ENCODE results near the gene BDH2.
A peak's percentile ranks its signal among the peaks of the same experiment; 100 is the strongest.

Gene BDH2

DNA sequence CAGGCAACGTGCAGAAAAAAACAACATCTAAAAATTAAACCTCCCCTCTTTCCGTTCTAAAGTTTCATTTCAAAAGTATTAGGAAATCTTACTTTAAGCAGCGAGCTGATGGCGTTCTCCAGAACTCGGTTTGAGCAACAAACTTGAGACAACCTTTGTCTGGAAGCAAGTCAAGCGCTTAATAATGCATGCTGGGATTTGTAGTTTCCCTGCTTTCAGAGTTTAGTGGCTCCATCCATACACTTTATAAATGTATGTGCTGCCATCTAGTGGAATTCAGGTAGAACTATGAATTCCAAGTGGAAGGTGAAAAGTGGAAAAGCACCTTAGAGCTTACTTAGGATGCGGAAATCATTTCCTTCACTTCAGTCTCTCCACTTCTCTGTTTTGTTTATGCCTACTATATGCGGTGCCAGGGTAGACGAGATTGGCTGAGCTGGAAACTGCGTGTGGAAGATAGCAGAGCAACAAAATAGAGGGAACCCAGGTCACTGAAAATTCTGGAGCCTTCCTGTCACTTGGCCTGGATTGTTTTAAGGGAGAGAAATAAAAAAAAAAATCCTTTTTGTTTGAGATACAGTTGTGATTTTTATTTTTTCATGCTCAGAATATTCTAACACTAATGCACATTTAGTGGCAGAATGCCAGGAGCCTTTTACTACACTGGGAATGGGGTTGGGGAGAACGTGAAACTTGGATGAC lies at the start of gene BDH2:
BDH2 (minus strand) TSS at position 144 of the 702 bp plus-strand sequence. CDS start 3,580 bp downstream, outside the sequence.
- DNase-seq: peak; percentile 66

- DNase-seq: no peak
Measured at GRCh38 chr4:103144926-103145325, 45.3 kb upstream of the BDH2 start.

DNA sequence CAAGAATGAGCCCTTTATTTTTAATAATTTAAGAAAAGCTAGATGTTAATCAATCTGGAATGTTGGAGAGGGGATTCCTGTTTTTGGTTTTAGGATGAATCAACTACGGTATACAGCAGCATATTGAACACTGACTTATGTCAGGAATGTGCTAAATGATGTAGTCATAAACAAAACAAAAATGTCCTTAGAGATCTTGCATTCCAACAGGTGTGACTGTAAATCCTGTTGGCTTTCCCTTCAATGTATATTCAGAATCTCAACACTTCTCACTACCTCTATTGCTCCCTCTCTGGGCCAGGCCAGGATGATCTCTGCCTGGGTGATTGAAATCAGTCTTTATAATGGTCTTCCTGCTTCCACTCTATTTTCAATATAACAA lies 37.8 kb upstream of the BDH2 start:
- no peak for DNase-seq

- DNase-seq: no peak
Measured at GRCh38 chr4:103136671-103137445, 37.2 kb upstream of the BDH2 start.

GRCh38 chr4:103129174-103129573 lies 29.5 kb upstream of the BDH2 start:
- DNase-seq: no peak

DNA sequence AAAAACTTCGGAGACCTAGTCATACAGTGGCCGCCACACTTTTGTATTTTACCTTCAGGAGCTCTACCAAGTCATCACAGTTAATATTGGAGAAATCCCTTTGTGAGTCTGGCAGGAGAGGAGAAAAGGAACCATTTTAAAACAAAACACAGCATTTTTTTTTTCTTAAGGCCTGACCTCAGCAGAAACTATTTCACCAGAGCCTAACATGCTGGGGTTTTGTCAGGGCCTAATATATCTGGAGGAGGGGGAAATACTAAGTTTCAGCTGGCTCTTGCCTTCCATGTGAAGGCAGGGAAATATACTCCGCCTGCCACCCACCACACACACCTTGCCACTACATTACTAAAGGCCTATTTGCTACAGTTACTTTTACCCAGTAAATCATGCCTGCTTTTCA lies 26.5 kb upstream of the BDH2 start:
- DNase-seq: no peak

GRCh38 chr4:103123114-103123513 lies 23.5 kb upstream of the BDH2 start:
- DNase-seq: no peak

DNA sequence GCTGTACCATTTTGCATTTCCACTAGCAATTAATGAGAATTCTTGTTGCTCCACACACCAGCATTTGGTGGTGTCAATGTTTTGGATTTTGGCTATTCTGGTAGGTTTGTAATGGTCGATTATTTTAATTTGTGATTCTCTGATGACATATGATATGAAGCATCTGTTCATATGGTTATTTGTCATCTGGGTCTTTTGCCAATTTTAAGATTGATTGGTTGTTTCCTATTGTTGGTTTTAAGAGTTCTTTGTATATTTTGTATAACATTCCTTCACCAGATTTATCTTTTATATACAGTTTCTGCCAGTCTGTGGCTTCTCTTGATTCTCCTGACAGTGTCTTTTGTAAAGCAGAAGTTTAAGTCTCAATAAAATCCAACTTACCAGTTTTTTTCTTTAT lies 18.5 kb upstream of the BDH2 start:
- DNase-seq: no peak

DNA sequence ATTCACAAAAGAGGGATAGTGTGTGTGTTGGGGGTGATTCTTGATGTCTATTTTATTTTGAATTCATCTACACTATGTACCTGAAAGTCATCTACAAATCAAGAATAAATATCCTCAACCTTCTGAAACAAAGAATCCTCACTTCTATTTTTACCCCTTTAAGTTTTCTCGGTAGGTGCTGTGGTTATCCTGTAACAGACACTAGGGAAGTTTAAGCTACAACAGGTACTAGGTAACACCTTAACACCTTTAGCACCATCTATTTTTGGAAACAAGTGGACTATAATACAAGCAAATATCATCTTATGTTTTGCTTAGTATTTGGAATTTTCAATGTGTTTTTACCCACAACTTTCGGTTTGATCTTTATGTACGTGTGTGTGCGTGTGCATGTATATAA lies 12.0 kb upstream of the BDH2 start:
- DNase-seq: no peak

GRCh38 chr4:103108542-103108941 lies 8.9 kb upstream of the BDH2 start:
- no peak for DNase-seq

- no peak for DNase-seq
Measured at GRCh38 chr4:103105558-103106356, 6.1 kb upstream of the BDH2 start.

DNA sequence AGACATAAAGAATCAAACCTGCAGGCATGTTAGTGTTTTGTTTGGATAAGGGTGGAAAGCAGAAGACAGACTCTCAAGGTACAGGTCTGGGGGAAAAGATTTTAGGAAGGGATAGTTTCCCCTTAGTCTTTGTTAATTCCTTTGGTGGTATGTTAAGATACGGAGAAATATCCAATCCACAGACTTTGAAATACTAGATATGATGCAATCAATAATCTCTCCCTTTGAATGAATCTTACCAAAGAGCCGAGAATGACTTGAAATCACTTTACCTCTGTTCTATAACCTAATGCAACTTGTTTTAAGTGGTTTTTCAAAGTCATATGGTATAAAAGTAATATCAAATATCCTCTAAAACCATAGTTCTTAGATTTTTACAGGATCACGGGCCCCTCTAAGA lies 5.3 kb upstream of the BDH2 start:
- no peak for DNase-seq

- DNase-seq: no peak
Measured at GRCh38 chr4:103100691-103101090, 1.1 kb upstream of the BDH2 start.

DNA sequence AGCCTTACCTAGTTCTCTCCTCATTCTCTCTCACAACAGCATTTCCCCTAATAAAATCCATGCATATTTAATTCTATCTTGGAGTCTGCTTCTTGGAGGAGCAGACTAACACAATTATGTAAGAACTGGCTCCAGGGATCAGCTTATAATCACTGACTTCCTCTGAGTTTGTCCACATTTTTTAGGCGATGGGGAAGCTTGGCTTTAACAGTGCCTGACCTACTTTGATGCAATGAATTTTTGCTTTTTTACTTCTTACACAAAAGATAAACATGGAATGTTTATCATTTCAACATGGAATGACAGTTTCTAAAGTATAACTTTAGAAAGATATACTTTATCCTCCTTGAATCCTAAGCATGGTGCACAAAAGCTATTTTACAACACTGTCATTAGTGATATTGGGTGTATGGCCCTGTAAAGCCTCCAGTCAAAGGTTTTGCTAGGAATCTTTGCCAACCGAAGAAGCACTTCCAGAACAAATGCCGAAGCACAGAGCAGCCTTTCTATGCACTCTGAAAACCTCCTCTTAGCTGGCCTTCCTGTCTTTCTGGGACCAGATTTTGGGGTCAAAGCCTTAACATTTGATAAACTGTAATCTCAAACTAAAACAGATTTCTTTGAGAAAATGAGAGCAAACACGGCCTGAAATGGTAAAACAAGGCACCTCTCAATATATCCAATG lies 736 bp downstream of the BDH2 start:
- DNase-seq: no peak

- DNase-seq: no peak
Measured at GRCh38 chr4:103098341-103098740, 1.3 kb downstream of the BDH2 start.

GRCh38 chr4:103097112-103097511 lies 2.5 kb downstream of the BDH2 start:
- DNase-seq: no peak

- DNase-seq: no peak
Measured at GRCh38 chr4:103095080-103095479, 4.6 kb downstream of the BDH2 start.

DNA sequence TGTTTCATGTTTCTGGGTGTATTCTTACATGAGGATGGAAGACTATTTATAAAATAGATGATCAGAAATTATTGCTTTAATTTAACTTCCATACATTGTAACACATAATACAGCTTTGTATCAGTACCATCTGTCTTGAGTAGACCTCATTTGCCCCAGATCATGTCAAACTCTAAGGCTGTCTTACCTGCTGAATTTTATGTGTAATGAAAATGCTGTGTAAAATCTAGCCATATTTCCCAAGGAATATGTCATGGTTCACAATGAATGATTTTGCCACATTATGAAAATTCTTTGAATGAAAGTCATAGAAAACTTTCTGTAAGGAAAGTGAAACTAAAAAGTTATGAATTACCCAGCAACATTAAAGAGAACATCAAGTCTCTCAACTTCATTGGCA lies 7.4 kb downstream of the BDH2 start:
- DNase-seq: no peak

DNA sequence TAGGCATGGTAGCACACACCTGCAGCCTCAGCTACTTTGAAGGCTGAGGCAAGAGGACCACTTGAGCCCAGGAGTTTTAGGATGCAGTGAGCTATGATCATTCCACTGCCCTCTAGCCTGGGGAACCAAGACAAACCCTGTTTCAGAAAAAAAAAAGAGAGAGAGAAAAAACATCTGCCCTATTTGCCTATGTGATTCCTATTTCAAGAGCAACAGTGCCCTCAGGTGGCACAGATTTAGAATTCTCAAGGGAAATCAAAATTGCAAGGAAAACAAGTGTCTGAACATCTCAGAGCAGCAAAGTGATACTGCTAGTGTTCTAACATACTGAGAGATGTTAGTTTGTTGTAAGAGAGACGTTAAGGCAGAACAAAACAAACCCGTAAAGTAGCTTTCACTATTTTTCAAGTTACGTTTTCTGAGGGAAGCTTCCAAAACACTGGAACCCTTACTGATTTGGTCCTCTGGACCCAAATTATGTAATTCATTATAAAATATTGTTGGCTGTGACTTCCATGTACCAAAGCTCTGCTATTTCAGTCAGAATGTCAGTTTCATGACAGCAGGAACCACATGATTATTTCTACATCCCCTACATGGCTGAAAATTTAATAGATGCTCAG lies 7.9 kb downstream of the BDH2 start:
- DNase-seq: peak; percentile 63

DNA sequence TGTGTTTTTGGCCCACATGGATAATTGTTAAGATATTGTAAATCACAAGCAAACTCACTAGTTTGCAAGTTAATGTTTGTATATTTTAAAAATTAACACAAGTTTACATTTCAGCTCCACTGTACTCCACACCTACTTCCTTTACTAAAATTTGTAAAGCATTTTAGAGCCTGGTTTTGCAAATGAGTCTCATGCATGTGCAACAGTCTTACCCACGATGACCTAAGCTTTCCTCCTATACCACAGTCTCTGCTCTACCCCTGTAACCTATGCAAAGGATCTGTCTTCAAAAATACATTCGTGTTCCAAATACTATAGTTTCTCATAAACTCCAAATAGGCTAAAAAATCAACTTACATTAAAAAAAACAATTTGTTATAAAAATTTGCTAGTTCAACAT lies 10.2 kb downstream of the BDH2 start:
- DNase-seq: no peak

GRCh38 chr4:103086551-103086950 lies 13.1 kb downstream of the BDH2 start:
- no peak for DNase-seq

- no peak for DNase-seq
Measured at GRCh38 chr4:103085555-103086196, 14.0 kb downstream of the BDH2 start.

All from activated effector memory CD4-positive, alpha-beta T cell treated with anti-CD3 and anti-CD28 coated beads, Interleukin-2, amount 50 U/mL, for 16 hours (primary cell).